SK-N-MC (cell line): ENCODE results near the gene SEMA3D.
"Not testable (repeated sequence)": the region's sequence is repeated elsewhere in the genome, so short reads cannot be mapped to it uniquely, and the experiment has no call there.

Experiments used
- DNase-seq: peaks from one replicate; pipeline ENCODE4 v3.0.0-alpha.2; 2011; ENCODE audit warnings: low read depth, low spot score
- H3K27ac ChIP-seq: fragments of 200-600 bp; sonication (generic); 2 replicates; pipeline ENCODE4 v1.5.1; 2016; ENCODE audit warnings: mixed run types
- H3K36me3 ChIP-seq: fragments of 200-600 bp; sonication (generic); 2 replicates; pipeline ENCODE4 v1.6.1; 2017; ENCODE audit warnings: antibody characterized with exemption, low read length, mixed read lengths; ENCODE audit not compliant: insufficient read depth
- H3K4me3 ChIP-seq: fragments of 200-600 bp; sonication (generic); 2 replicates; pipeline ENCODE4 v1.5.1; 2016
- H3K9ac ChIP-seq: fragments of 200-600 bp; sonication (generic); 2 replicates; pipeline ENCODE4 v1.8.0; 2017; ENCODE audit warnings: mixed run types, mixed read lengths; ENCODE audit not compliant: insufficient read length
- H3K9me3 ChIP-seq: fragments of 200-600 bp; sonication (generic); 2 replicates; pipeline ENCODE4 v1.6.1; 2017; ENCODE audit warnings: low read depth, mild to moderate bottlenecking, antibody characterized with exemption, low read length, moderate library complexity, mixed read lengths
- EZH2 ChIP-seq: fragments of 200-600 bp; sonication (generic); IDR thresholded peaks from one replicate; pipeline ENCODE4 v1.6.1; 2017; ENCODE audit warnings: antibody characterized with exemption
- FOXP2 ChIP-seq: optimal IDR thresholded peaks from 2 replicates; pipeline ENCODE3; 2011; ENCODE audit warnings: mild to moderate bottlenecking, moderate library complexity; ENCODE audit not compliant: insufficient read depth; ENCODE audit errors: extremely low read length, control extremely low read depth
- POLR2AphosphoS5 ChIP-seq: IDR thresholded peaks from 2 replicates; pipeline ENCODE4 v1.6.1; 2012; ENCODE audit warnings: mild to moderate bottlenecking, low read depth, low read length, borderline replicate concordance

The SEMA3D gene

GRCh38 chr7:85001495-85002345, 185.1 kb downstream of the SEMA3D start:
- no peaks in the 10 kb centered on the region for H3K9me3 ChIP-seq
- TF ChIP-seq FOXP2 (no peak), EZH2 (no peak), POLR2AphosphoS5 (no peak)
- no peak overlapping the region for H3K27ac ChIP-seq
- H3K9ac ChIP-seq, result no peak overlapping the region
- no peaks in the 10 kb centered on the region for H3K36me3 ChIP-seq
- no peak overlapping the region for H3K4me3 ChIP-seq
- no peak for DNase-seq

GRCh38 chr7:85000735-85001350, 186.0 kb downstream of the SEMA3D start:
- no peak for DNase-seq
- Histone ChIP-seq H3K36me3 (no peaks in the 10 kb centered on the region), H3K27ac (no peak overlapping the region)

DNA sequence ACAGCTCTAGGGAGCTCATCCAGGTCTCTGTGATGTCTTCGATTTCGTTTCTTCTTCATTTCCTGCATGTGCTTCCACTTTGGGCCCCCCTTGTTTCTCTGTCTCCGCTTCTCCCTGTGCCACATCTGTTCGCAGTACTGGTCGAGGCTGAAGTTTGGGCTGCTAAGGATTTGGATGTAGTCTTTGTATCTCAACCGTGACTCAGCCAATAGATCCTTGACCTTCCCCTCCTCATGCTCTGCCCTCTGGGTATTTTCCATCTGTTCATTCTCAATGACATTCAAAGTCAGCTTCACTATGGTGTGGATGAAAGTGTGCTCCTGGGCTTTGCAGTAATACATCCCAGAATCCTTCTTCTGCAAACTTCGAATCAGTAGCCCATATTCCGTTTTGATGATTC, 187.4 kb downstream of the SEMA3D start:
- Histone ChIP-seq H3K9ac (no peak overlapping the region), H3K27ac (no peak overlapping the region), H3K4me3 (no peak overlapping the region), H3K9me3 (no peaks in the 10 kb centered on the region), H3K36me3 (no peaks in the 10 kb centered on the region)
- DNase-seq, result no peak
- no peak for TF ChIP-seq POLR2AphosphoS5
- TF ChIP-seq EZH2, result no peak
- no peak for TF ChIP-seq FOXP2

More at GRCh38 chr7:85000735-85001350, 186.0 kb downstream of the SEMA3D start:
- Histone ChIP-seq H3K9ac (no peak overlapping the region), H3K4me3 (no peak overlapping the region), H3K9me3 (no peaks in the 10 kb centered on the region)
- TF ChIP-seq POLR2AphosphoS5, result no peak
- TF ChIP-seq EZH2, result no peak
- TF ChIP-seq FOXP2, result no peak

DNA sequence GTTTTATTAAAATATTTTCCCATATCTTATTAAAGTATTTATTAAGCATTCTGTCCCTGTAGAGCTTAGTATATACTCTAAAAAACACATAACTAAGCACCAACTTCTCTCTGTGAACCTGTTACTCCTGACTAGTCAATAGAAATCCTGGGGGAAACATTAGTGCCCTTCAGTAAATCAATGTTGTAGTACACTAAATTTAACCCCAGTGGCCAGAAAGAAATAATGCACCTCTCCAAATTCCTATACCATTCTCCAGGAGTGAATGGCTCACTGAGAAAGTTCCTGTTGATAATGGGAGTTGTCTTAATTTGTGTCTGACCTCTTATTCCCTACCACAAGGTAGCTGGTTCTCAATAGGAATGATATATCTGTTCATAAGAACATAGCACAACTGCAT, 188.2 kb downstream of the SEMA3D start:
- Histone ChIP-seq H3K4me3 (no peak overlapping the region), H3K9ac (no peak overlapping the region), H3K9me3 (no peaks in the 10 kb centered on the region), H3K36me3 (no peaks in the 10 kb centered on the region), H3K27ac (no peak overlapping the region)
- DNase-seq, result no peak
- TF ChIP-seq FOXP2, result no peak
- no peak for TF ChIP-seq POLR2AphosphoS5
- TF ChIP-seq EZH2, result no peak

- no peak overlapping the region for H3K27ac ChIP-seq
- no peak for DNase-seq
- TF ChIP-seq POLR2AphosphoS5 (no peak), FOXP2 (no peak)
- no peaks in the 10 kb centered on the region for H3K36me3 ChIP-seq
- H3K4me3 ChIP-seq, result no peak overlapping the region
- no peaks in the 10 kb centered on the region for H3K9me3 ChIP-seq
- H3K9ac ChIP-seq, result no peak overlapping the region
Measured at GRCh38 chr7:84997626-84998025, 189.2 kb downstream of the SEMA3D start.

GRCh38 chr7:84992954-84993353, 193.9 kb downstream of the SEMA3D start:
- H3K4me3 ChIP-seq, H3K27ac ChIP-seq, H3K9me3 ChIP-seq, H3K9ac ChIP-seq, DNase-seq, H3K36me3 ChIP-seq: not testable (repeated sequence)

DNA sequence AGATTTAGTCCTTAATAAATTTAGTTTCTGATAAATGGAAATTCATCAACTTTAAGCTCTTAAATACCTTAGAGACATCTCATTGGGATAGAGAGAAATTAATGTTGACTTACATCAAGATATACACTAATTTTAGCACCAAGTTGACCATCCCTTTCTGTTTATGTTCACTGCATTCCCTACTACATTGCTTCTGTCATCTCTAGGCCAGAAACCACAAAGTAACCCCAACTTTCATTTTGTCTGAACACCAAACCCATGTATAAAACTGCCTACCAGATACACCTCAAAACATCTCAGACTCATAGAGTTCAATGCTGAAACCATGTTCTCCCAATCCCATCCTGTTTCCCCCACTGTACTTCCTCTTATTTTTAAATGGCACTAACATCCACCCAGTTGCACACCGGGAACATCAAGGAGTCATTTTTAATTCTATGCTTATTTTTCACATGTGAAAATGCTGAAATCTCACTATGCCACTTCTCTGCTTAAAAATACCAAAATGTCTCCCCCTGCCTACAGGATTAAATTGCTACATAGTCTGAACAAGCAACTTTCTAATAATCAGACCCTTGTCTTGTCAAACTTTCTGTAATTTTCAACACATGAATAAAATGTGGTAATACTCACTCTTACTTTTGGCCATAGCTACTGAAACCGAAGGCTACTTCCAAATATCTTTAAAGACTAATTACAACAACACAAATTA, 201.6 kb downstream of the SEMA3D start:
- H3K9me3 ChIP-seq, result no peaks in the 10 kb centered on the region
- no peak overlapping the region for H3K27ac ChIP-seq
- H3K4me3 ChIP-seq, result no peak overlapping the region
- TF ChIP-seq FOXP2 (no peak), EZH2 (no peak), POLR2AphosphoS5 (no peak)
- no peak for DNase-seq
- H3K36me3 ChIP-seq, result no peaks in the 10 kb centered on the region
- H3K9ac ChIP-seq, result no peak overlapping the region

GRCh38 chr7:84982199-84982598, 204.7 kb downstream of the SEMA3D start:
- H3K9me3 ChIP-seq, result no peaks in the 10 kb centered on the region
- H3K27ac ChIP-seq, result no peak overlapping the region
- no peaks in the 10 kb centered on the region for H3K36me3 ChIP-seq
- DNase-seq, result no peak
- TF ChIP-seq POLR2AphosphoS5, result no peak
- no peak for TF ChIP-seq FOXP2
- TF ChIP-seq EZH2, result no peak
- H3K9ac ChIP-seq, result no peak overlapping the region
- H3K4me3 ChIP-seq, result no peak overlapping the region
